Breast epithelium (tissue), 3 donors: ENCODE data around the gene ITPKC.

Experiments
- POLR2A ChIP-seq: fragments of 450-650 bp; IDR thresholded peaks from one replicate; pipeline ENCODE4 v1.6.1; 2016; ENCODE audit warnings: antibody characterized with exemption, mild to moderate bottlenecking, moderate library complexity
- TF ChIP-seq, protein P1 (sequence below), 3 donors: fragments of 450-650 bp; IDR thresholded peaks; one replicate each; pipeline ENCODE4 v1.5.1; 2016 to 2017; ENCODE audit warnings: antibody characterized with exemption in 3 of 3, mild to moderate bottlenecking in 3 of 3, moderate library complexity in 3 of 3

DNA sequence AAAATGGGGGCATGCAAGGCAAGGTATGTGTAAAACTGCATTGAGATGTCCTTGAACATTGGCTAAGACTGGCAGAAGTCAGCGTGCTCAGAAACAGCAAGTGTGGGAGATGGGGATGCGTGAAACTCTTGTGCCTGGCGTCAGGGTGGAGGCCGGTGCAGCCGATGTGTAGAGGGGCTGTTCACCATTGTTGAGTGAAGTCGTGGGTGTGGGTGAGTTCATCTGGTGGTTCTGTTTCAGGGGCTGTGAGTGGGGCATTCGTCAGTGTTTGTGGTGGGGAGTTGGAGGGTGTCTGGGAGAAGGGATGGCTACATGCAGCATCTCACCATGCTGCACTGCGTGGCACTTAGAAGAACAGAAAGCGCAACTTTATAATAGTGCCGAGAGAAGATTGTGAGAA lies 47.1 kb downstream of the ITPKC start:
- TF ChIP-seq, protein P1, sequence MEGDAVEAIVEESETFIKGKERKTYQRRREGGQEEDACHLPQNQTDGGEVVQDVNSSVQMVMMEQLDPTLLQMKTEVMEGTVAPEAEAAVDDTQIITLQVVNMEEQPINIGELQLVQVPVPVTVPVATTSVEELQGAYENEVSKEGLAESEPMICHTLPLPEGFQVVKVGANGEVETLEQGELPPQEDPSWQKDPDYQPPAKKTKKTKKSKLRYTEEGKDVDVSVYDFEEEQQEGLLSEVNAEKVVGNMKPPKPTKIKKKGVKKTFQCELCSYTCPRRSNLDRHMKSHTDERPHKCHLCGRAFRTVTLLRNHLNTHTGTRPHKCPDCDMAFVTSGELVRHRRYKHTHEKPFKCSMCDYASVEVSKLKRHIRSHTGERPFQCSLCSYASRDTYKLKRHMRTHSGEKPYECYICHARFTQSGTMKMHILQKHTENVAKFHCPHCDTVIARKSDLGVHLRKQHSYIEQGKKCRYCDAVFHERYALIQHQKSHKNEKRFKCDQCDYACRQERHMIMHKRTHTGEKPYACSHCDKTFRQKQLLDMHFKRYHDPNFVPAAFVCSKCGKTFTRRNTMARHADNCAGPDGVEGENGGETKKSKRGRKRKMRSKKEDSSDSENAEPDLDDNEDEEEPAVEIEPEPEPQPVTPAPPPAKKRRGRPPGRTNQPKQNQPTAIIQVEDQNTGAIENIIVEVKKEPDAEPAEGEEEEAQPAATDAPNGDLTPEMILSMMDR (IDR thresholded peaks at IDR 0.05): no peak
- TF ChIP-seq POLR2A: no peak
